Measurements from ENCODE around the gene DDX43. TPM values are rescaled to one million over a fixed set of nuclear protein-coding genes. Genes with fewer than 3 reads are reported as not detected.

DDX43 gene
- total and polyA plus RNA-seq, 9 donors: 0.83 to 3.6 (median 1.3) TPM

- DNase-seq: no peak
- Histone ChIP-seq H3K27ac (no peak overlapping the region), H3K9me3 (no peaks in the 10 kb centered on the region), H3K4me1 (ENCODE audit: insufficient read depth) (no peaks in the 10 kb centered on the region), H3K36me3 (no peaks in the 10 kb centered on the region), H3K27me3 (no peaks in the 10 kb centered on the region), H3K4me3 (no peak overlapping the region)
- intact Hi-C loops (cut with DNase I): no loop called here
- 93 to 96% (median 96%) methylated on average over 10 of the region's 10 CpGs for WGBS, 3 donors
- TF ChIP-seq CTCF (IDR thresholded peaks at IDR 0.05) (no peak), POLR2A (IDR thresholded peaks at IDR 0.05) (no peak), EP300 (IDR thresholded peaks at IDR 0.05) (no peak)
Measured at GRCh38 chr6:73395875-73396274, 1.2 kb downstream of the DDX43 start.

- Histone ChIP-seq H3K27me3 (no peaks in the 10 kb centered on the region), H3K27ac (no peak overlapping the region), H3K36me3 (no peaks in the 10 kb centered on the region), H3K4me3 (no peak overlapping the region), H3K4me1 (ENCODE audit: insufficient read depth) (no peaks in the 10 kb centered on the region), H3K9me3 (no peaks in the 10 kb centered on the region)
- TF ChIP-seq CTCF (IDR thresholded peaks at IDR 0.05) (no peak), POLR2A (IDR thresholded peaks at IDR 0.05) (no peak), EP300 (IDR thresholded peaks at IDR 0.05) (no peak)
- no peak for DNase-seq
- intact Hi-C loops (cut with DNase I): no loop called here
Measured at GRCh38 chr6:73400656-73401055, 6.0 kb downstream of the DDX43 start.

- 68 to 91% (median 87%) methylated on average over 1 of the region's 1 CpG for WGBS, 3 donors
- Histone ChIP-seq H3K27ac (no peak overlapping the region), H3K9me3 (no peaks in the 10 kb centered on the region), H3K36me3 (no peaks in the 10 kb centered on the region), H3K4me3 (no peak overlapping the region), H3K4me1 (ENCODE audit: insufficient read depth) (no peaks in the 10 kb centered on the region), H3K27me3 (no peaks in the 10 kb centered on the region)
- no peak for DNase-seq
- TF ChIP-seq CTCF (IDR thresholded peaks at IDR 0.05) (no peak), EP300 (IDR thresholded peaks at IDR 0.05) (no peak), POLR2A (IDR thresholded peaks at IDR 0.05) (no peak)
- intact Hi-C loops (cut with DNase I): no loop called here
Measured at GRCh38 chr6:73409395-73409794, 14.8 kb downstream of the DDX43 start.

GRCh38 chr6:73413102-73413501 lies 18.5 kb downstream of the DDX43 start:
- Histone ChIP-seq H3K4me3 (no peak overlapping the region), H3K4me1 (ENCODE audit: insufficient read depth) (no peaks in the 10 kb centered on the region), H3K27me3 (no peaks in the 10 kb centered on the region), H3K36me3 (no peaks in the 10 kb centered on the region), H3K9me3 (no peaks in the 10 kb centered on the region), H3K27ac (no peak overlapping the region)
- no peak for DNase-seq
- TF ChIP-seq CTCF (IDR thresholded peaks at IDR 0.05) (no peak), POLR2A (IDR thresholded peaks at IDR 0.05) (no peak), EP300 (IDR thresholded peaks at IDR 0.05) (no peak)
- 79 to 98% (median 82%) methylated on average over 3 of the region's 3 CpGs for WGBS, 3 donors
- intact Hi-C loops (cut with DNase I): no loop called here

Measured in ovary (tissue), 9 donors.